ENCODE measurements around the gene SPRED2.

SPRED2 gene

GRCh38 chr2:65432227-65433190 lies at the start of gene SPRED2:
TSS of gene SPRED2 (minus strand) at chr2:65432599. CDS start at chr2:65431987, 612 bp downstream.
- DNase-seq (ENCODE audit: low read depth) = peak; percentile 54

GRCh38 chr2:65481961-65482360 lies 49.6 kb upstream of the SPRED2 start:
- DNase-seq (ENCODE audit: low read depth) = no peak

- DNase-seq (ENCODE audit: low read depth) = no peak
Observed at GRCh38 chr2:65479524-65479923, 47.1 kb upstream of the SPRED2 start.

GRCh38 chr2:65478498-65479135 lies 46.2 kb upstream of the SPRED2 start:
- no peak for DNase-seq (ENCODE audit: low read depth)

GRCh38 chr2:65477590-65477989 lies 45.2 kb upstream of the SPRED2 start:
- DNase-seq (ENCODE audit: low read depth) = no peak

GRCh38 chr2:65476778-65477177 lies 44.4 kb upstream of the SPRED2 start:
- no peak for DNase-seq (ENCODE audit: low read depth)

- no peak for DNase-seq (ENCODE audit: low read depth)
Observed at GRCh38 chr2:65475000-65475399, 42.6 kb upstream of the SPRED2 start.

GRCh38 chr2:65473045-65473444 lies 40.6 kb upstream of the SPRED2 start:
- no peak for DNase-seq (ENCODE audit: low read depth)

- DNase-seq (ENCODE audit: low read depth) = no peak
Observed at GRCh38 chr2:65471409-65471808, 39.0 kb upstream of the SPRED2 start.

GRCh38 chr2:65466551-65466950 lies 34.2 kb upstream of the SPRED2 start:
- no peak for DNase-seq (ENCODE audit: low read depth)

- no peak for DNase-seq (ENCODE audit: low read depth)
Observed at GRCh38 chr2:65465857-65466256, 33.5 kb upstream of the SPRED2 start.

- DNase-seq (ENCODE audit: low read depth) = no peak
Observed at GRCh38 chr2:65465124-65465523, 32.7 kb upstream of the SPRED2 start.

- no peak for DNase-seq (ENCODE audit: low read depth)
Observed at GRCh38 chr2:65464604-65465003, 32.2 kb upstream of the SPRED2 start.

GRCh38 chr2:65458999-65459398 lies 26.6 kb upstream of the SPRED2 start:
- no peak for DNase-seq (ENCODE audit: low read depth)

GRCh38 chr2:65456886-65457285 lies 24.5 kb upstream of the SPRED2 start:
- no peak for DNase-seq (ENCODE audit: low read depth)

- DNase-seq (ENCODE audit: low read depth) = no peak
Observed at GRCh38 chr2:65456064-65456463, 23.7 kb upstream of the SPRED2 start.

- DNase-seq (ENCODE audit: low read depth) = no peak
Observed at GRCh38 chr2:65453916-65454315, 21.5 kb upstream of the SPRED2 start.

GRCh38 chr2:65452150-65452895 lies 19.9 kb upstream of the SPRED2 start:
- DNase-seq (ENCODE audit: low read depth) = no peak

- no peak for DNase-seq (ENCODE audit: low read depth)
Observed at GRCh38 chr2:65450810-65451209, 18.4 kb upstream of the SPRED2 start.

GRCh38 chr2:65450393-65450792 lies 18.0 kb upstream of the SPRED2 start:
- no peak for DNase-seq (ENCODE audit: low read depth)

- no peak for DNase-seq (ENCODE audit: low read depth)
Observed at GRCh38 chr2:65443509-65444186, 11.2 kb upstream of the SPRED2 start.

GRCh38 chr2:65442420-65443020 lies 10.1 kb upstream of the SPRED2 start:
- DNase-seq (ENCODE audit: low read depth) = no peak
